Progenitor cell of endocrine pancreas (in vitro differentiated cells): Measurements from ENCODE around the gene PLPP4. TPM values are rescaled to one million over a fixed set of nuclear protein-coding genes. Genes with fewer than 3 reads are reported as not detected.
A peak's percentile ranks its signal among the peaks of the same experiment; 100 is the strongest.

Source experiments
- DNase-seq: peaks from one replicate; pipeline ENCODE4 v3.0.0; 2021; ENCODE audit warnings: low spot score; ENCODE audit not compliant: unreplicated experiment
- H3K27ac Mint-ChIP-seq: 2 replicates; pipeline ENCODE4 v1.8.0; 2021; ENCODE audit warnings: mild to moderate bottlenecking, moderate library complexity, mixed read lengths
- H3K27me3 Mint-ChIP-seq: 2 replicates; pipeline ENCODE4 v1.8.0; 2021; ENCODE audit warnings: mixed read lengths
- H3K36me3 Mint-ChIP-seq: 2 replicates; pipeline ENCODE4 v1.8.0; 2022; ENCODE audit warnings: mixed read lengths; ENCODE audit not compliant: insufficient read depth
- H3K4me1 Mint-ChIP-seq: 2 replicates; pipeline ENCODE4 v1.8.0; 2021; ENCODE audit warnings: low read depth, mixed read lengths
- H3K4me3 Mint-ChIP-seq: 2 replicates; pipeline ENCODE4 v1.8.0; 2021; ENCODE audit warnings: low read depth, mild to moderate bottlenecking, moderate library complexity, mixed read lengths
- H3K9me3 Mint-ChIP-seq: 2 replicates; pipeline ENCODE4 v1.8.0; 2021; ENCODE audit warnings: low read depth, mixed read lengths
- CTCF ChIP-seq: fragments of 200-600 bp; sonication (generic); IDR thresholded peaks from one replicate; pipeline ENCODE4 v1.5.0; 2021; ENCODE audit warnings: antibody characterized with exemption, mild to moderate bottlenecking; ENCODE audit not compliant: unreplicated experiment
- total RNA-seq: library from RNA; stranded (reverse); gene quantifications from 2 replicates; pipeline ENCODE4 v1.2.1, GENCODE V29; 2021

The PLPP4 gene
- total RNA-seq, 1 donor from 2014 or later = not detected

GRCh38 chr10:120492346-120492745 lies 35.3 kb downstream of the PLPP4 start:
- H3K27ac Mint-ChIP-seq = no peak overlapping the region
- DNase-seq = no peak

GRCh38 chr10:120493411-120494312 lies 36.6 kb downstream of the PLPP4 start:
- no peak for DNase-seq
- H3K27ac Mint-ChIP-seq = no peak overlapping the region
- no peak overlapping the region for H3K4me3 Mint-ChIP-seq
- TF ChIP-seq CTCF = no peak
- H3K4me1 Mint-ChIP-seq = peaks cover 6% of the 10 kb centered on the region
- no peaks in the 10 kb centered on the region for H3K36me3 Mint-ChIP-seq
- H3K9me3 Mint-ChIP-seq = no peaks in the 10 kb centered on the region
- H3K27me3 Mint-ChIP-seq = peaks cover 8% of the 10 kb centered on the region

More at GRCh38 chr10:120492346-120492745, 35.3 kb downstream of the PLPP4 start:
- Mint-ChIP-seq H3K4me3 (no peak overlapping the region), H3K36me3 (no peaks in the 10 kb centered on the region), H3K27me3 (peaks cover 14% of the 10 kb centered on the region), H3K4me1 (peaks cover 11% of the 10 kb centered on the region), H3K9me3 (no peaks in the 10 kb centered on the region)
- TF ChIP-seq CTCF = no peak

- Mint-ChIP-seq H3K27ac (no peak overlapping the region), H3K27me3 (peaks cover 2% of the 10 kb centered on the region), H3K36me3 (no peaks in the 10 kb centered on the region), H3K9me3 (no peaks in the 10 kb centered on the region), H3K4me1 (peaks cover 6% of the 10 kb centered on the region), H3K4me3 (no peak overlapping the region)
- TF ChIP-seq CTCF = no peak
- no peak for DNase-seq
Measured at GRCh38 chr10:120494313-120494710, 37.3 kb downstream of the PLPP4 start.

- DNase-seq = no peak
- no peak overlapping the region for H3K4me3 Mint-ChIP-seq
- H3K9me3 Mint-ChIP-seq = no peaks in the 10 kb centered on the region
- H3K27ac Mint-ChIP-seq = peak overlapping the region; percentile 1
- peaks cover 2% of the 10 kb centered on the region for H3K27me3 Mint-ChIP-seq
- H3K4me1 Mint-ChIP-seq = peaks cover 6% of the 10 kb centered on the region
- no peak for TF ChIP-seq CTCF
- no peaks in the 10 kb centered on the region for H3K36me3 Mint-ChIP-seq
Measured at GRCh38 chr10:120495226-120496009, 38.4 kb downstream of the PLPP4 start.

- no peak for DNase-seq
- H3K9me3 Mint-ChIP-seq = no peaks in the 10 kb centered on the region
- no peak for TF ChIP-seq CTCF
- H3K4me1 Mint-ChIP-seq = peaks cover 6% of the 10 kb centered on the region
- H3K4me3 Mint-ChIP-seq = no peak overlapping the region
- H3K27ac Mint-ChIP-seq = no peak overlapping the region
- no peaks in the 10 kb centered on the region for H3K36me3 Mint-ChIP-seq
- H3K27me3 Mint-ChIP-seq = peaks cover 2% of the 10 kb centered on the region
Measured at GRCh38 chr10:120499883-120500282, 42.9 kb downstream of the PLPP4 start.
